HG03342 (cell line): ENCODE results near the gene SPOP.
"Not testable (repeated sequence)": the region's sequence is repeated elsewhere in the genome, so short reads cannot be mapped to it uniquely, and the experiment has no call there.

Experiments used
- ATAC-seq: cut with Tn5 transposase; IDR thresholded peaks from one replicate; pipeline ENCODE4 v1.9.1; 2021; ENCODE audit warnings: mild to moderate bottlenecking, moderate library complexity; ENCODE audit not compliant: unreplicated experiment

The SPOP gene

GRCh38 chr17:49554694-49555494 is 123.0 kb downstream of the SPOP start:
- ATAC-seq = no peak

- ATAC-seq = no peak
Observed at GRCh38 chr17:49553676-49554335, 124.1 kb downstream of the SPOP start.

- ATAC-seq = no peak
Observed at GRCh38 chr17:49552070-49552751, 125.7 kb downstream of the SPOP start.

GRCh38 chr17:49551221-49552069 is 126.5 kb downstream of the SPOP start:
- ATAC-seq = no peak

GRCh38 chr17:49550764-49551163 is 127.1 kb downstream of the SPOP start:
- not testable (repeated sequence) for ATAC-seq

- ATAC-seq = no peak
Observed at GRCh38 chr17:49549691-49550678, 127.9 kb downstream of the SPOP start.

- ATAC-seq = no peak
Observed at GRCh38 chr17:49549311-49549605, 128.6 kb downstream of the SPOP start.
